GM21825 (cell line): ENCODE data around the gene OR7G3.

Experiments
- ATAC-seq: cut with Tn5 transposase; IDR thresholded peaks from one replicate; pipeline ENCODE4 v1.9.1; 2021; ENCODE audit warnings: mild to moderate bottlenecking, moderate library complexity; ENCODE audit not compliant: unreplicated experiment

The OR7G3 gene

GRCh38 chr19:9126900-9127405 lies at the start of gene OR7G3:
TSS of gene OR7G3 (minus strand) at chr19:9126950. CDS start at chr19:9126950, 0 bp downstream.
- ATAC-seq, result no peak

DNA sequence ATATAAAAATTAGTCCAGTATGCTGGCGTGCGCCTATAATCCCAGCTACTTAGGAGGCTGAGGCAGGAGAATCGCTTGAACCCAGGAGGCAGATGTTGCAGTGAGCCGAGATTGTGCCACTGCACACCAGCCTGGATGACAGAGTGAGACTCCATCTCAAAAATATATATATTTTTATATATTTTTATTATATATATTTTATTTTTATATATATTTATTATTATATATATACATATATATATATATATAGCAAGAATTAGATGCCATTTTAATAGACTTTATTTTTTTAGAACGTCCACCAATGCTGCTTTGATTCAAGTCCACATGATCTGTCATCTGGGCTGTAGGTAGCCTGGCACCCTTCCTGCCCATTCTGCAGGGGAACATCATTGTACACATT lies 48.6 kb upstream of the OR7G3 start:
- no peak for ATAC-seq

DNA sequence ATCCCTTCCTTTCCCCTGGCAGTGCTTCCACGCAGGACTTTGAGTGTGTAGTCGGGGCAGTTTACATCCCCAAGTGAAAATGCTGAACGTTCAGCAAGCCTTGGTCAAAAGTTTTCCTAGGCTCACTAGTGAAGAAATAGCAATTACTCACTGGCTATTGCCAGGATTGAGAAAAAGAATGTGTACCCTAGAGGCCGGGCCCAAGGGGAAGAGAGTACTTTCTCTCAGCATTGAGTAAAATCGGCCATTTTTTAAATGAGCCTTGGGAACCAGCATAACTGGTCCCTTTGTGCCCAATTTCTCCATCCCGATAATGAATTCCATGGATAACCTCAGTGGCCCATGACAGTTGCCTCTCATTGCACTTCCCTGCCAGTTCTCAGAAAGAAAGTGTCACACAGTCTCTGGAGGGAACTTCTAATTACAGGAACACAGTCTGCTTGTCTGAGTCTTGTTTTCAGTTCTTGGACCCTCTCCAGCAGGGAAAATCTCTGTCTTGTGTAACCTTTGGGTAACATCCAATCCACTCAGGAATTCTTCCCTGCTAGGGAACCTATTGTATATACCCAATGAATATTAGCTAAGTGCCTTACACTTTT lies 44.7 kb upstream of the OR7G3 start:
- no peak for ATAC-seq

DNA sequence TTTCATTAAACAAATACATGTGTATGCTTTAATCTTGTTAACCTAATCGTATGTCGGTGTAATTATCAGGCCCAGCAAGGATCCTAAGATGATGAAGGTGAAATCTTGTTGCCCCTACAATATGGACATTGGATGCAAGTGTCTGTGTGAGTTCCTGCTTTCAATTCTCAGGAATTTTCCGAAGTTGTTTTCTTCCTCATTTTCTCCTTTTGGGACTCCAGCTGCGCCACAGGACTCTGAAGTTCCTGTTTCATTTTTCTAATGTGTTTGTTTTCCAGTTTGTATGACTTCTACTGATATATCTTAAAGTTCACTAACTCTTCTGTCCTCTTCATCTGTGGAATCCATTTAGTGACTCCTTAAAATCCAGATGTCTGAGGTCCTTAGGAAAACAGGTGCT lies 40.1 kb upstream of the OR7G3 start:
- no peak for ATAC-seq

- no peak for ATAC-seq
Measured at GRCh38 chr19:9165261-9165660, 38.5 kb upstream of the OR7G3 start.

GRCh38 chr19:9161427-9161826 lies 34.7 kb upstream of the OR7G3 start:
- no peak for ATAC-seq

- no peak for ATAC-seq
Measured at GRCh38 chr19:9159891-9160290, 33.1 kb upstream of the OR7G3 start.

- ATAC-seq, result no peak
Measured at GRCh38 chr19:9156304-9156703, 29.6 kb upstream of the OR7G3 start.

DNA sequence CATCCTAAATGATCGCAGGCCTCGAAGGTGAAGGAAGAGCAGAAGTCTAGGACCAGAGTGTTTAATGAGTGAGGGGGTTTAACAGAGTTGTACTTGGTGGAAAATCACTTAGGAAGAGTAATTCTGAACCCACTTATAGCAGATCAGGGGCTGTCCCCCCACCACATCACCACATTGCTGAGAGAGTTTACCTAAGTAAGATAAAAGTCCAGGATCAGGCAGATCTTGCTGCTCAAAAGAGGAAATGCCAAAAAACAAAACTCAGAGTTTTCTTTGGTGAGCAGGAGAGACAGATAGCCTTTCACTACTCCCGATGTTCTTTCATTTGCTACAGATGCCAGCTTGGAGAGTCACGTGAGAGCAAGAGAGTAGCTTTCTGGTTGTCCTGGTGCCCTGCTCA lies 28.8 kb upstream of the OR7G3 start:
- no peak for ATAC-seq

DNA sequence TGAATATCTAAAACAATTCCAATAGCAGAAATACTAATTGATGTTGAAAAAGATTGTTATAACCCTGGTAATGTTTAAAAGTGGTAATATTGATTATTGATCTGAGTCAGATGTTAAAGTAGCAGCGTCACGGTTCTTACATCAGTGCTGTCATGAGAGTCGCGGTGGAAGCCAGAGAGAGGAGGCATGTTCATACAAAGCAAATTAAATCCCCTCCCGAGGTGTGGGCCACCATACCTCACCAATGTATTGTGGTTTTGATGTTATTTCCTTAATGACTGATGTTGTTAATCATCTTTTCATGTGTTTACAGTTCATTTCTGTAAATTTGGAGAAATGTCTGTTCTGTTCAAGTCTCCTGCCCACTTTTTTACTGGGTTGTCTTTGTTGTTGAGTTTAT lies 24.6 kb upstream of the OR7G3 start:
- ATAC-seq, result no peak

GRCh38 chr19:9150650-9151049 lies 23.9 kb upstream of the OR7G3 start:
- no peak for ATAC-seq

- no peak for ATAC-seq
Measured at GRCh38 chr19:9149997-9150396, 23.2 kb upstream of the OR7G3 start.

DNA sequence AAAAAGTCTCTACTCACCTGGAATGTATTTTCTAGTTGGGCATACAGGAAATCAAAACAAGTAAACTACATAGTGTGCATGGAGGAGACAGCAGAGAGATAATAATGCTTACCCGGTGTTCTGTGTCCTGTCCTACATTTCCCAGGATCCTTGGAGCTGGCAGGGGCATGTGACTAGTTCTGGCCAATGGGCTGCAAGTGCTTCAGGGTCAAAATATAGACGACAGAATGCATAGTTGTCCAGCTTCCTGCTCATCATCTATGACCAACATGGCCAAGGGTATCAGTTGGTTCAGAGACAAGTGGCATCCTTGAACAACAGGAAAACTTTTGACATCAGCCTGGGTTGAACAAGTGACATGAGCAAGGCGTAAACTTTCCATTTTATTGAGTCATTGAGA lies 21.9 kb upstream of the OR7G3 start:
- no peak for ATAC-seq

- ATAC-seq, result no peak
Measured at GRCh38 chr19:9146882-9147281, 20.1 kb upstream of the OR7G3 start.

DNA sequence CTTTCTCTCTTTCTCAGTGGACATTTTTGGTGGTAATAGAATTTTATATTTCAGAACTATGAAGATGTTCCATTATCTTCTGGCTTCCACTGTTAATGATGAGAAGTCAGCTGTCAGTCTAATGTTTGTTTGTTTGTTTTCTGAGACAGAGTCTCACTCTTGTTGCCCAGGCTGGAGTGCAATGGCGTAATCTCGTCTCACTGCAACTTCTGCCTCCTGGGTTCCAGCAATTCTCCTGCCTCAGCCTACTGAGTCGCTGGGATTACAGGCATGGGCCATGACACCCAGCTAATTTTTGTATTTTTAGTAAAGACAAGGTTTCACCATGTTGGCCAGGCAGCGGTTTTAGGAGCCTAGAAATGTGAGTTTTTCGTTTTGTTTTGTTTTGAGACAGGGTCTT lies 18.2 kb upstream of the OR7G3 start:
- no peak for ATAC-seq

DNA sequence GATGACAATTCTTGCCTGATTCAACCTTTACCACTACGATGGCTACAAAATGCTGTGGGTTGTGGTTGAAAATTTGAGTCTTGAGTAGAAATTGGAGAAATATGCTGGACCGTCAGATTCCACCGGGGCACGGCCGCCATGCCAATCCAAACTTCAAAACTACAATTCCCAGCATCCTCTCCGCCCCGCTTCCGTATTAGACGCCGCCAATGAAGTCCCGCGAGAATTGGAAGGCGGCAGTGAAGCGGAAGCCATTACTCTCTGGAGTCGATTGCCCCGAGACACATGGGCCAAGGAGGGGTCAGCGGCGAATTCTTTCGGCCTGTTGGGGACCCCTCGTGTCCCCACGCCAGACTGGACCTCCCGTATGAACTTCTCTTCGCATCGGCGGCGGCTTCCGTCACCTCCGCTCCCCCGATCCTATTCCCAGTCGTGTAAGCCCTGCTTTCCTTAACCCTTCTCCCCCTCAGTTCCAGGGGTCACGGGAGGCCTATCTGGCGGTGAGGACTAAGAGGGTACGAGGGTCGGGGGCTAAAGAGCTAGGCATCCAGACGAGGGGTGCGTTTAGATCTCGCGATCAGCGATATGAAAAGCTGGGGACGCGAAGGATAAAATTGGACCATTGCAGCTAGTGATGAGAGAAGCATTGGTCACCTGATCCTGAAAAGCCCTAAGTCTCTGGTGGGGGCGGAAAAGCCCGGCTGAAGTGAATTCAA lies 13.6 kb upstream of the OR7G3 start, which contains the start of gene ZNF317:
TSS of gene ZNF317 (plus strand) at position 239 of the 716 bp plus-strand sequence. CDS start 15,620 bp downstream, outside the sequence.
- peak; percentile 94 for ATAC-seq

DNA sequence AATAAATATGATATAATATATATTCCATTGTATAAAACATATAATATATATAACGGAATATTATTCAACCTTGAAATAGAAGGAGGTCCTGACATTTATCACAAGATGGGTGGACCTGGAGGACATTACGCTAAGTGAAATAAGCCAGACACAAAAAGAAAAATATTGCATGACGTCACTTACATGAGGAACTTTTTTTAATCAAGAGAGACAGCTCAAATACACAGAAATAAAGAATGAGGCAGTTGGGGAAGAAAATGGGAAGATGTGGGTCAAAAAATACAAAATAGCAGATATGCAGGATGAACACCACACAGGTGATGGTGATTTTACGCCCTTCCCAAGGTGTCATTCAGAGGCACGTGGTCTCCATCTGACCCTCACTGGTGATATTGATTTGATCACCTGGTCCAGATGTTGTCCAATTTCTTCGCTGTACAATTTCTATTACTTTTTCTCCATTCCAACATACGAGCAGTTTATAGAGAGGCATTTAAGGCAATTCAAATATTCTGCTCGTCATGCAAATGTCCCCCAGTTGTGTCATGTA lies 12.9 kb upstream of the OR7G3 start:
- ATAC-seq, result no peak

DNA sequence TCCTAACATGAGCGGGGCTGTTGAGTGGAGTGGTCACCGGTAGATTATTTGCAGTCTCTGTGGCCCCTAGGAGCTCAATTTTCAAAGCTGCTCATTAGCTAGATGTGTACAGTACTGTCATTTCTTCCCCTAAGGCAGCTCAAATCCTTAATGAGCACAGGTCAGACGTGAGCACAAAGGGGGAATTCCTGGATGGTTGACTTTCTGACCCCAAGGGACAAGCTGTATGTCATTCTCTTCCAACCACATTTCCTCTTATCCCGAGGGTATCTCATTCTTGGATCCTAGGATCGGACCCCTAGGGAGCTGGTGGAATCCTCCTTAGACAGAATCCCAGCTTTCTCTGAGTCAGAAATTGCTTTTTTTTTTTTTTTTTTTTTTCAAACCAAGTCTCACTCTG lies 5.7 kb upstream of the OR7G3 start:
- ATAC-seq, result no peak

GRCh38 chr19:9130965-9131364 lies 4.2 kb upstream of the OR7G3 start:
- ATAC-seq, result no peak

DNA sequence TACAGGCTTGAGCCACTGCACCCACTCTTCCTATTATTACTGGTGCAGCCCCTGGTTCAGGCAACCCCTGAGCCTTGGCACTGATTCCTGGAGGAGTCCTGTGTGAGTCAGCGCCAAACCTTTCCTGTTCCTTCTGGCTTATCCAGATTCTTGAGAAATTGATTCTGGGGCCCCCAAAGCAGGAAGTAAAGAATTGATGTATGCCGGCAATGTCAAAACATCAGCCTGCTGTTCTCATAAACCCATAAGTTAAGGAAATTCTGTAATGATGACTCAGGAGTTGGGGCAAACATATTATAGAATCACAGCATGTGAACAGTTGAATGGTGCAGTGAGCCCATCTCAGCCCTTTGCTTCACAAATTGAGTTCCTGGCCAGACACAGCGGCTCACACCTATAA lies 1.4 kb upstream of the OR7G3 start:
- no peak for ATAC-seq

DNA sequence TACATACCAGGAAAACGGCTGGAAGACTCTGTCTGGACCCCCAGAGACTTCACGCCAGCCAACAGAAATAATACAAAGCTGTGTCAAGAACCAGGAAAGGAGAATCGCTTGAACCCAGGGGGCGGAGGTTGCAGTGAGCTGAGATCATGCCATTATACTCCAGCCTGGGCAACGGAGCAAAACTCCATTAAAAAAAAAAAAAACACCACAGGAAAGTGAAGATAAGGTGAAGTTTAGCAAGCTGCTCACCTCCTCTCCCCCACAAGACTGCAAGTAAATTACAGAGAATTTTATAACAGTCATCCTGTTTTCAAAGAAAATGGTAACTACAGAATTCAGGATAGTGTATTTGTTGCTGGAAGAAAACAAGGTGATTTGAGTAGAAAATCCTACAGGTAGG lies 10.2 kb downstream of the OR7G3 start:
- ATAC-seq, result no peak

DNA sequence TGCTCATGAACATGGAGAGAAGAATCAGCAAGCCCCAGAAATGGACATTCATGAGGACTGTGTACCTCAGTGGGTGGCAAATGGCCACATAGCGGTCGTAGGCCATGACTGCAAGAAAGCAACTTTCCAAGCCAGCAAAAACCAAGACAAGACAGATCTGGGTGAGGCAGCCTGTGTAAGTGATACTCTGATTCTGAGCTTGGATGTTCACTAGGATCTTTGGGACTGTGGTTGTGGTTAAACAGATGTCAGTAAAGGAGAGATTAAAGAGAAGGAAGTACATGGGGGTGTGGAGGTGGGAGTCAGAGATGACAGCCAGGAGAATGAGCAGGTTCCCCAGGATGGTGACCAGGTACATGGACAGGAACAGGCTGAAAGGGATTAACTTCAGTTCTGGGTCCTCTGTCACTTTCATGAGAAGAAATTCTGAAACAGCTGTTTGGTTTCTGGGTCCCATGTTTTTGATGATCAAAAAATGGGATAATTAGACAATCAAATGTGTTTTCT lies 11.4 kb downstream of the OR7G3 start, which contains the start of gene OR7G1:
TSS of gene OR7G1 (minus strand) at position 457 of the 507 bp plus-strand sequence. CDS start at position 457, 0 bp downstream.
- no peak for ATAC-seq
